Measurements from ENCODE around the gene OR9K2. TPM values are rescaled to one million over a fixed set of nuclear protein-coding genes. Genes with fewer than 3 reads are reported as not detected.

Gene OR9K2
- total and polyA plus RNA-seq, 2 of the 4 experiments (the other 2 are of a cell fraction), result not detected

DNA sequence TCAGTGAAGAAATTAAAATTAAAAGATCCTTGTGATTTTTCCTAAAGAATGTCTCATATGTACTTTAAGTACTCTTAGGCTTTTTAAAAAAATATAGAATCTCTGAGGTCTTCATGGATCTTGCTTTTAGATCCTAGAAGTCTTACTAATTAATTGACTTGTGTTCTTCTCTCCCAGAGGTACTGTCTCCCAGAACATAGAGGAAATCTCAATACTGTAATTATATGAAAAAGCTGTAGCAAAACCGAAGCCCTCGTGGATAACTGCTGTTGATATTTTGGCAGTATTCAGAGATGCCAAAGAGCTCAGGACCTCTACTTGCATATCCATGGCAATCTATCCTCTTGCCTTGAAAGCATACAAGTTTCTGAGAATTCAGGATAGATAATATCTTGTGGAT lies at the start of gene OR9K2 (continued):
- TF ChIP-seq MXI1 (IDR thresholded peaks at IDR 0.05; ENCODE audit: borderline replicate concordance, low read depth, low read length), result no peak

DNA sequence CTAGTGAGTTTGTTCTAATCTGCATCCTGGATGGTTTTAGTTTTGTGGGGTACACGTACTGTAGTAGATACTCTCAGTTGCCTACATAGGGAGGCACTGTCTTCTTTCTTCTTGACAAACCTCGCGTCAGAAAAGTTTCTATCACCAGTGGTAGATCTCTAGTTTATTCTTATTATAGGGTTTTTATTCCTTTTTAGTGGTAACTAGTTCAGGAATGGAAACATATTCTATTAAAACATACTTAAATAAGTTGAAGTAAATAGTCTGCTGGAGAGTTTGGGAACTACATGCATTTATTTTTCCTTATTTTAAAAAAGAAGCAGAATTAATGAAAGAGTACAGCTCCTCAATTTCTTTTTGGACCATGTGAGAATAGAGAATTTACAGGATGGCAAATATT lies 33.6 kb upstream of the OR9K2 start:
- Histone ChIP-seq H4K20me1 (ENCODE audit: insufficient read depth, low read length) (no peaks in the 10 kb centered on the region), H3K4me1 (ENCODE audit: control insufficient read depth, insufficient read depth, low read length) (no peaks in the 10 kb centered on the region), H3K4me2 (ENCODE audit: low read depth, low read length) (no peak overlapping the region), H3K4me3 (ENCODE audit: insufficient read depth, low read depth, low read length) (no peak overlapping the region), H2BK120ac (ENCODE audit: low read depth, low read length) (no peak overlapping the region), H3K9me3 (ENCODE audit: control insufficient read depth, insufficient read depth, low read length) (no peaks in the 10 kb centered on the region), H3K27ac (ENCODE audit: insufficient read depth, low read length) (no peak overlapping the region), H3K79me1 (ENCODE audit: low read depth in 1 of 2, low read length in 2 of 2) (no peaks in the 10 kb centered on the region), H2BK20ac (ENCODE audit: low read depth, low read length) (no peak overlapping the region), H3K4ac (ENCODE audit: low read depth, low read length) (no peak overlapping the region), H3K23ac (ENCODE audit: low read depth, low read length) (no peak overlapping the region), H3K18ac (ENCODE audit: low read depth, low read length) (no peak overlapping the region), H4K91ac (ENCODE audit: insufficient read depth, low read depth, low read length) (no peak overlapping the region), H2AK5ac (ENCODE audit: low read depth, low read length) (no peak overlapping the region), H3K14ac (replicated peaks; ENCODE audit: low read depth, low read length) (no peak overlapping the region), H3K36me3 (ENCODE audit: control insufficient read depth, insufficient read depth, low read length) (no peaks in the 10 kb centered on the region), H2AFZ (replicated peaks; ENCODE audit: low read length, poor library complexity) (no peak overlapping the region), H3K56ac (ENCODE audit: extremely low read depth, insufficient read depth, low read length) (no peak overlapping the region), H4K5ac (ENCODE audit: low read depth, low read length) (no peak overlapping the region), H2BK5ac (ENCODE audit: low read depth, low read length, poor library complexity, severe bottlenecking) (no peak overlapping the region), H2BK15ac (ENCODE audit: low read depth, low read length) (no peak overlapping the region), H4K8ac (ENCODE audit: low read depth in 2 of 2, low read length in 2 of 2) (no peak overlapping the region), H2AK9ac (replicated peaks; ENCODE audit: low read depth, low read length, poor library complexity) (no peak overlapping the region), H3K9ac (ENCODE audit: low read depth, low read length) (no peak overlapping the region), H3K9me1 (ENCODE audit: insufficient read depth, low read length) (no peaks in the 10 kb centered on the region), H3K27me3 (ENCODE audit: control insufficient read depth, insufficient read depth, low read length) (no peaks in the 10 kb centered on the region)
- DNase-seq (no peak), ATAC-seq (ENCODE audit: low read depth) (no peak)
- no CpG with 5 or more reads among the region's 3 CpGs for WGBS, 2 experiments (ENCODE audit: extremely low coverage in 2 of 2, insufficient read length in 1 of 2)
- in situ Hi-C loops (cut with MboI; ENCODE audit: low sequenced_read_pairs), result no loop called here
- BruUV-seq (replicated peaks), result no TSS peak
- dilution Hi-C loops (cut with HindIII; ENCODE audit: low sequenced_read_pairs, unreplicated experiment), result no loop called here
- CTCF ChIA-PET, result no interaction called here
- intact Hi-C loops (cut with micrococcal nuclease), result no loop called here
- no peak for TF ChIP-seq SMC3 (IDR thresholded peaks at IDR 0.05; ENCODE audit: low read depth, low read length)
- no peak for TF ChIP-seq MXI1 (IDR thresholded peaks at IDR 0.05; ENCODE audit: borderline replicate concordance, low read depth, low read length)
- TF ChIP-seq, protein P1, sequence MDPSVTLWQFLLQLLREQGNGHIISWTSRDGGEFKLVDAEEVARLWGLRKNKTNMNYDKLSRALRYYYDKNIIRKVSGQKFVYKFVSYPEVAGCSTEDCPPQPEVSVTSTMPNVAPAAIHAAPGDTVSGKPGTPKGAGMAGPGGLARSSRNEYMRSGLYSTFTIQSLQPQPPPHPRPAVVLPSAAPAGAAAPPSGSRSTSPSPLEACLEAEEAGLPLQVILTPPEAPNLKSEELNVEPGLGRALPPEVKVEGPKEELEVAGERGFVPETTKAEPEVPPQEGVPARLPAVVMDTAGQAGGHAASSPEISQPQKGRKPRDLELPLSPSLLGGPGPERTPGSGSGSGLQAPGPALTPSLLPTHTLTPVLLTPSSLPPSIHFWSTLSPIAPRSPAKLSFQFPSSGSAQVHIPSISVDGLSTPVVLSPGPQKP (IDR thresholded peaks at IDR 0.05; ENCODE audit: borderline replicate concordance, low read depth, low read length), result no peak
- TF ChIP-seq NFE2L2 (IDR thresholded peaks at IDR 0.05; ENCODE audit: low read depth, low read length), result no peak
- TF ChIP-seq MAFK (IDR thresholded peaks at IDR 0.05; ENCODE audit: low read depth, low read length), result no peak
- no peak for TF ChIP-seq RFX5 (IDR thresholded peaks at IDR 0.05; ENCODE audit: low read depth, low read length)
- no peak for TF ChIP-seq FOS (IDR thresholded peaks at IDR 0.05; ENCODE audit: low read depth, low read length)
- TF ChIP-seq CHD1 (IDR thresholded peaks at IDR 0.05; ENCODE audit: low read depth, low read length), result no peak
- TF ChIP-seq, protein P2, sequence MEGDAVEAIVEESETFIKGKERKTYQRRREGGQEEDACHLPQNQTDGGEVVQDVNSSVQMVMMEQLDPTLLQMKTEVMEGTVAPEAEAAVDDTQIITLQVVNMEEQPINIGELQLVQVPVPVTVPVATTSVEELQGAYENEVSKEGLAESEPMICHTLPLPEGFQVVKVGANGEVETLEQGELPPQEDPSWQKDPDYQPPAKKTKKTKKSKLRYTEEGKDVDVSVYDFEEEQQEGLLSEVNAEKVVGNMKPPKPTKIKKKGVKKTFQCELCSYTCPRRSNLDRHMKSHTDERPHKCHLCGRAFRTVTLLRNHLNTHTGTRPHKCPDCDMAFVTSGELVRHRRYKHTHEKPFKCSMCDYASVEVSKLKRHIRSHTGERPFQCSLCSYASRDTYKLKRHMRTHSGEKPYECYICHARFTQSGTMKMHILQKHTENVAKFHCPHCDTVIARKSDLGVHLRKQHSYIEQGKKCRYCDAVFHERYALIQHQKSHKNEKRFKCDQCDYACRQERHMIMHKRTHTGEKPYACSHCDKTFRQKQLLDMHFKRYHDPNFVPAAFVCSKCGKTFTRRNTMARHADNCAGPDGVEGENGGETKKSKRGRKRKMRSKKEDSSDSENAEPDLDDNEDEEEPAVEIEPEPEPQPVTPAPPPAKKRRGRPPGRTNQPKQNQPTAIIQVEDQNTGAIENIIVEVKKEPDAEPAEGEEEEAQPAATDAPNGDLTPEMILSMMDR (conservative IDR thresholded peaks at IDR 0.05; ENCODE audit: low read depth, low read length), result no peak
- POLR2A ChIA-PET (ENCODE audit: unreplicated experiment), result no interaction called here
